SK-N-SH (cell line): ENCODE results near the gene ICOSLG. TPM values are rescaled to one million over a fixed set of nuclear protein-coding genes. Genes with fewer than 3 reads are reported as not detected.
"Not testable (repeated sequence)": the region's sequence is repeated elsewhere in the genome, so short reads cannot be mapped to it uniquely, and the experiment has no call there.

Experiments used
- CTCF ChIA-PET: fragments of 300-600, 350-600 bp; formaldehyde crosslinking; extraction: SDS; loops from one replicate; lab custom pipeline; 2021; lab: Yijun Ruan, JAX
- POLR2A ChIA-PET: fragments of 350-600 bp; sonication (Branson Sonifier 250); formaldehyde crosslinking; extraction: SDS; loops from one replicate; lab custom pipeline; 2020; ENCODE audit warnings: antibody characterized with exemption, inconsistent platforms; lab: Yijun Ruan, JAX
- DNase-seq: peaks from one replicate; pipeline ENCODE4 v3.0.0; 2012
- H2AFZ ChIP-seq: fragments of 200-600 bp; sonication (generic); 2 replicates; pipeline ENCODE4 v1.8.1; 2016; ENCODE audit warnings: antibody characterized with exemption, mild to moderate bottlenecking, low read depth
- H3F3A ChIP-seq: fragments of 200-600 bp; sonication (generic); replicated peaks from 2 replicates; pipeline ENCODE3; 2016; ENCODE audit warnings: antibody characterized with exemption, mild to moderate bottlenecking; ENCODE audit not compliant: insufficient read depth
- H3K27ac ChIP-seq, 2 experiments: fragments of 200-500 bp in 1 of 2; fragments of 200-600 bp in 1 of 2; sonication (Bioruptor generic) in 1 of 2; sonication (generic), shearing (Covaris generic) in 1 of 2; 2 replicates each; pipeline versions ENCODE4 v1.5.1 to v1.6.1; 2014 to 2016; ENCODE audit warnings: low read depth in 2 of 2, inconsistent platforms in 1 of 2, low read length in 1 of 2, mild to moderate bottlenecking in 1 of 2, mixed read lengths in 1 of 2
- H3K27me3 ChIP-seq: fragments of 200-600 bp; sonication (generic), shearing (Covaris generic); 2 replicates; pipeline ENCODE4 v1.6.1; 2016; ENCODE audit warnings: mixed run types; ENCODE audit not compliant: insufficient read depth
- H3K36me3 ChIP-seq, 2 experiments: fragments of 200-500 bp in 1 of 2; fragments of 200-600 bp in 1 of 2; sonication (Bioruptor generic) in 1 of 2; sonication (generic) in 1 of 2; replicated peaks in 1 of 2; 2 replicates each; pipeline versions ENCODE3 to v1.5.1; 2014 to 2016; ENCODE audit warnings: low read length in 1 of 2, mild to moderate bottlenecking in 1 of 2; ENCODE audit not compliant: insufficient read depth in 2 of 2, control insufficient read depth in 1 of 2
- H3K4me1 ChIP-seq, 2 experiments: fragments of 200-500 bp in 1 of 2; fragments of 200-600 bp in 1 of 2; sonication (Bioruptor generic) in 1 of 2; sonication (generic), shearing (Covaris generic) in 1 of 2; 2 replicates each; pipeline versions ENCODE4 v1.5.1 to v1.6.1; 2014 to 2016; ENCODE audit warnings: low read depth in 1 of 2, low read length in 1 of 2, mixed run types in 1 of 2; ENCODE audit not compliant: insufficient read depth in 2 of 2, control insufficient read depth in 1 of 2
- H3K4me2 ChIP-seq: fragments of 200-600 bp; sonication (generic), shearing (Covaris generic); 2 replicates; pipeline ENCODE4 v1.6.1; 2017; ENCODE audit warnings: mixed run types
- H3K4me3 ChIP-seq, 2 experiments: fragments of 200-500 bp in 1 of 2; fragments of 200-600 bp in 1 of 2; sonication (Bioruptor generic) in 1 of 2; sonication (generic), shearing (Covaris generic) in 1 of 2; 2 replicates each; pipeline versions ENCODE4 v1.5.1 to v1.8.1; 2014 to 2016; ENCODE audit warnings: low read depth in 2 of 2, inconsistent platforms in 1 of 2, low read length in 1 of 2, mild to moderate bottlenecking in 1 of 2, mixed read lengths in 1 of 2, moderate library complexity in 1 of 2
- H3K79me2 ChIP-seq: fragments of 200-600 bp; sonication (generic); 2 replicates; pipeline ENCODE4 v1.8.1; 2017; ENCODE audit warnings: mild to moderate bottlenecking; ENCODE audit not compliant: insufficient read depth
- H3K9ac ChIP-seq: fragments of 200-600 bp; sonication (generic); 2 replicates; pipeline ENCODE4 v1.6.1; 2017; ENCODE audit warnings: mixed run types
- H3K9me2 ChIP-seq: fragments of 200-600 bp; sonication (generic); 2 replicates; pipeline ENCODE4 v1.6.1; 2017; ENCODE audit warnings: mixed run types
- H3K9me3 ChIP-seq: fragments of 200-600 bp; sonication (generic); 2 replicates; pipeline ENCODE4 v1.6.1; 2017; ENCODE audit warnings: mixed run types, mild to moderate bottlenecking, moderate library complexity
- H4K20me1 ChIP-seq: fragments of 200-600 bp; sonication (generic); 2 replicates; pipeline ENCODE4 v1.6.1; 2017; ENCODE audit warnings: mild to moderate bottlenecking, mixed run types; ENCODE audit not compliant: insufficient read depth
- WGBS: methylation state at CpG from one replicate; pipeline ENCODE4 v1.1.6; 2017; ENCODE audit warnings: low lambda C conversion rate; 5-methylcytosine and 5-hydroxymethylcytosine counted together
- polyA plus RNA-seq, 3 experiments: library from polyadenylated mRNA; depleted of rRNA; stranded (reverse); fragments of >200 nt; gene quantifications; 2 replicates each; pipeline ENCODE4 v1.2.3, GENCODE V29; 2012

ICOSLG gene
- polyA plus RNA-seq, 1 of the 3 experiments (the other 2 are of a cell fraction) = 0.43 TPM

DNA sequence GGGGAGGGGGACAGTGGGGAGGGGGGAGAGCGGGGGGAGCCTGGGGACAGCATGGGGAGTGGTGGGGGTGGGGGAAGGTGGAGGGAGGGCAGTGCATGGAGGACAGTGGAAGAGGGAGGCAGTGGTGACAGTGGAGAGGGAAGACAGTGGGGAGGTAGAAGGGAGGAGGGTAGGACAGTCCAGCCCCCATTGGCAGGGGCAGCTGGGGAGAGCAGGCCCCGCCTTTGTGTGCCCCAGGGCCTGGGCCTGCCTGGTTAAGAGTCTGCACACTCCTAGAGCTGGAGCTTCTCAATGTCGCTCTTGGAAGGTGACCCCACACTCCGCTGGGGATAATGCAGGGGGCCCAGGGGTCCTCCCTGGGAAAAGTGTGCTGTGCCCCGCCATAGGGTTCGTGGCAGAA is 15.1 kb downstream of the ICOSLG start:
- H2AFZ ChIP-seq, DNase-seq, H3K4me3 ChIP-seq, H3K4me2 ChIP-seq, H3K27ac ChIP-seq, H3K9me2 ChIP-seq, H3K9ac ChIP-seq, H3K4me1 ChIP-seq, H3F3A ChIP-seq, POLR2A ChIA-PET, H3K9me3 ChIP-seq, H3K36me3 ChIP-seq, H3K79me2 ChIP-seq, CTCF ChIA-PET, H4K20me1 ChIP-seq, H3K27me3 ChIP-seq: not testable (repeated sequence)
- WGBS = no CpG with 5 or more reads among the region's 6 CpGs

GRCh38 chr21:44223334-44223733 is 17.4 kb downstream of the ICOSLG start:
- H3F3A ChIP-seq, H3K9me2 ChIP-seq, POLR2A ChIA-PET, DNase-seq, H3K9ac ChIP-seq, CTCF ChIA-PET, H3K27me3 ChIP-seq, H3K79me2 ChIP-seq, H3K27ac ChIP-seq, H4K20me1 ChIP-seq, H3K4me2 ChIP-seq, H3K4me3 ChIP-seq, H3K4me1 ChIP-seq, H2AFZ ChIP-seq, H3K9me3 ChIP-seq, H3K36me3 ChIP-seq: not testable (repeated sequence)
- WGBS = no CpG with 5 or more reads among the region's 5 CpGs

GRCh38 chr21:44220674-44221073 is 20.1 kb downstream of the ICOSLG start:
- H3K27ac ChIP-seq, H3F3A ChIP-seq, H3K27me3 ChIP-seq, H4K20me1 ChIP-seq, DNase-seq, H3K4me3 ChIP-seq, H3K36me3 ChIP-seq, H3K9ac ChIP-seq, H3K4me1 ChIP-seq, CTCF ChIA-PET, H3K9me2 ChIP-seq, H3K4me2 ChIP-seq, H2AFZ ChIP-seq, POLR2A ChIA-PET, H3K79me2 ChIP-seq, H3K9me3 ChIP-seq: not testable (repeated sequence)
- no CpG with 5 or more reads among the region's 18 CpGs for WGBS

GRCh38 chr21:44218461-44218860 is 22.3 kb downstream of the ICOSLG start:
- CTCF ChIA-PET, H3K9me2 ChIP-seq, H3K9ac ChIP-seq, H3K79me2 ChIP-seq, POLR2A ChIA-PET, H3K27me3 ChIP-seq, H3K9me3 ChIP-seq, H2AFZ ChIP-seq, H4K20me1 ChIP-seq, DNase-seq, H3F3A ChIP-seq, H3K4me1 ChIP-seq, H3K27ac ChIP-seq, H3K36me3 ChIP-seq, H3K4me2 ChIP-seq, H3K4me3 ChIP-seq: not testable (repeated sequence)
- no CpG with 5 or more reads among the region's 8 CpGs for WGBS

- H3K36me3 ChIP-seq, H3K9ac ChIP-seq, DNase-seq, H3K4me2 ChIP-seq, H3K27me3 ChIP-seq, H4K20me1 ChIP-seq, H3K9me2 ChIP-seq, H3K79me2 ChIP-seq, H3F3A ChIP-seq, H2AFZ ChIP-seq, POLR2A ChIA-PET, CTCF ChIA-PET, H3K9me3 ChIP-seq, H3K27ac ChIP-seq, H3K4me1 ChIP-seq, H3K4me3 ChIP-seq: not testable (repeated sequence)
- WGBS = 89% methylated on average over 2 of the region's 2 CpGs
These were observed 28.8 kb downstream of the ICOSLG start for GRCh38 chr21:44211978-44212377.

DNA sequence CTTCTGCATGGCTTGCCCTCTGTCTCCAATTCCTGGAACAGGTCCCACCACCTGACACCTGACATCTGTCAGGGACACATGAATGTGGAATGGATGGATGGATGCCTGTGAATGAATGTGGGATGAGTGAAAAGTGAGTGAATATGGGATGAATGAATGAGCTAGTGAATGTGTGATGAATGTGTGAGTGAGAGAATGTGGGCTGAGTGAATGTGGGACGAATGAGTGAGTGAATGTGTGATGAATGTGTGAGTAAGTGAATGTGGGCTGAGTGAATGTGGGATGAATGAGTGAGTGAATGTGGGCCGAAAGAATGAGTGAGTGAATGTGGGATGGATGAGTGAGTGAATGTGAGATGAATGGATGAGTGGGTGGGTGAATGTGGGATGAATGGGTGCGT is 29.2 kb downstream of the ICOSLG start:
- H3F3A ChIP-seq, H3K9ac ChIP-seq, H3K4me2 ChIP-seq, H3K79me2 ChIP-seq, H3K9me3 ChIP-seq, H4K20me1 ChIP-seq, H3K27ac ChIP-seq, H3K9me2 ChIP-seq, CTCF ChIA-PET, H3K4me3 ChIP-seq, H3K4me1 ChIP-seq, H3K27me3 ChIP-seq, H2AFZ ChIP-seq, POLR2A ChIA-PET, H3K36me3 ChIP-seq, DNase-seq: not testable (repeated sequence)
- 90% methylated on average over 2 of the region's 3 CpGs for WGBS
